DMS 273 treated with DMSO at 0.1 percent for 48 hours (cell line): ENCODE results near the gene KDM4C.
"Not testable (repeated sequence)": the region's sequence is repeated elsewhere in the genome, so short reads cannot be mapped to it uniquely, and the experiment has no call there.

Experiments
- DNase-seq: peaks from one replicate; lab custom pipeline; 2025; lab: John Stamatoyannopoulos, UW

Gene KDM4C

DNA sequence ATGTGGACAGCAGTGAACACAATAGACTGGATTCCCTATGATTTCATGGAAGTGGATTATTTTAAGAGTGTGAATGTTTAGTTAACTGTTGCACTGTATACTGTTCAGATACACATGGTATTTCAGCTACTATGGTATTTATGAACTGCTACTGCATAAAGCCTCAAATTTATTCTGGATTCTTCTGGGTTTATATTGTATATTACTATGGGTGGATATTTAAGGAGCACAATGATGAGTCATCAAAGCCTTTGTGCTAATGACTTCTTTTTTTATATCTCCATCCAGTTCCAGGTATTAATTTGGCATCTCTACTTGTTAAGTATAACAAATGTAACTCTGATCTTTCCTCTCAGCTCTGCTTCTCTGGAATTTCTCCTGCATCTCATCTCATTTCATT is 6.8 kb downstream of the KDM4C start:
- no peak for DNase-seq

DNA sequence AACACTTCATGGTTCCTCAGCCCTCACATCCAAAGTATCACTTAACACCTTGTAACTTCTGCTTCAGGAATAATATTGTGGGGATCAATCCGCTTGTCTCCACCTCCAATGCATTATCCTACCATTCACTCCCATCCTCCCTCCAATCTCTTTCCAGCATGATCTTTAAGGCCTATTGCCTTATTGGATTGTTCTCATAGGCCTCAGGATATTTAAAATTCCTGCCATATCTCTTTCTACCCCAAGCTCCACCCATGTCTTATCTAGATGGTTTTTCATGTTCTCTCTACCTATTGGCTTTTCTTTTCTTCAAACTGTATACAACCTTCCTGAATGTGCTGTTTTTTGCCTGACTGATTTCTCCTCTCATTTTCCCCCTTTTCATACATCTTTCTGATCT is 7.2 kb downstream of the KDM4C start:
- no peak for DNase-seq

DNA sequence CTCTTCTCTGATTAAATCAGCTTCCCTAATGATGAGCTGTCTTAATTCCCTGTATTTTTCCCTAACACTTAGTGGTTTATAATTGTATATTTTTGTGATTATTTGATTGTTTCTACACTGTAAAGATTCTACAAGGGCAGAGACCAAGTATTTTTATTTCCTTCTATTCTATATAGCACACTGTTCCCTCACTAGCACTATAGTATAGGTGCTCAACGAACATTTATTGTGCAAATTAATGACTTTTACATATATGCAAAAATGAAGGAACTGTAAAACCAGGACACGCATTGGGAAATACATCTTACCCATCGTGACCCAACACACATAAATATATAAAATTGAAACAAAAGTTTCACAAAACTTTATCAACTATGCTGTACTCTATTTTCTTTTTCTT is 7.6 kb downstream of the KDM4C start:
- DNase-seq, result no peak

DNA sequence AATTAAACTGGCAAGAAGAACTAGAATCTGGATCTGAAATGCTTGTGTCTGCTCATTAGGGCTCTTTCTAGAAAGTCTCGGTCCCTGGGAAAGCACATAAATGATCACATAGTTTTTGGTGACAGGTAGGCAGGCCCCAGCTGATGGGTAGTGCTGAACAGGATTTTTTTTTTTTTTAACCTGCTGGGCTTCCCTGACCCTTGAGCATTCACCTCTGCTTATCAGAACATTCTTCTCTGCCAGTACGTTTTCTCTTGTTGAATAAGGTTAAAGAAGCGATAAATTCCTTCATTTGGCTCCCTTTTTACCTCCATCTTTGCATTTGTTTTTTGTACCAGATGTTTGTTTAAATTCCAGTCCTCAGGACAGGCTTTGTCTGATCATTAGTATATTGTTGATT is 8.8 kb downstream of the KDM4C start:
- DNase-seq, result no peak

DNA sequence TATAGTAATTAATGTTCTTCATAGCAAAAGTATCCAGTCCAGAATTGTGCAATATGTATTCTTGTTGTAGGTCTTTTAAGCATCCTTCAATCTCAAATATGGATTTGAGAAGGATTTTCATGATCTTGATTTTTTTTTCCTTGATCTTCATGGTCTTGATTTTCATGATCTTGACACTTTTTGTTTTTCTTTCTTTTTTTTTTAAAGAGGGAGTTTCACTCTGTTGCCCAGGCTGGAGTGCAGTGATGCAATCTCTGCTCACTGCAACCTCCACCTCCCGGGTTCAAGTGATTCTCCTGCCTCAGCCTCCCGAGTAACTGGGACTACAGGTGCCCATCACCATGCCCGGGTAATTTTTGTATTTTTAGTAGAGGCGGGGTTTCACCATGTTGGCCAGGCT is 10.8 kb downstream of the KDM4C start:
- DNase-seq, result not testable (repeated sequence)

DNA sequence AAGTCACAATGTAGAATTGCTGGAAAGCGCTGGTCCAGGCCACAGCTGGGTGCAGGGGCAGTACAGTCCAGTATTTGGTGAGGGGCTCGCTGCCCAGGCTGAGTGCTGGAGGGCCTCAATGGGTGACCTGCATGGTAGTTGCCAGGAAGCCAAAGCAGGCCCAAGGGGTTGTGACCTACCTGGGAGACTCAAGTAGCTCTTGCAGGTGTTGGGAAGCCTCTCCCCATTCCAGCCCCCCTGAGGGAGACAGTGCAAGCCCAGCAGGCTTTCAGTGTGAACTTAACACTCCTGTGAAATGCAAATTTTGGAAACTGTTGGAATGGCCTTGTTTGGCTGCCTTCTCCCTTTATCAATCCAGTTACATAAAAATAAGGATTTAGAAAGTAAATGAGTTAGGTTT is 13.9 kb downstream of the KDM4C start:
- DNase-seq, result no peak

DNA sequence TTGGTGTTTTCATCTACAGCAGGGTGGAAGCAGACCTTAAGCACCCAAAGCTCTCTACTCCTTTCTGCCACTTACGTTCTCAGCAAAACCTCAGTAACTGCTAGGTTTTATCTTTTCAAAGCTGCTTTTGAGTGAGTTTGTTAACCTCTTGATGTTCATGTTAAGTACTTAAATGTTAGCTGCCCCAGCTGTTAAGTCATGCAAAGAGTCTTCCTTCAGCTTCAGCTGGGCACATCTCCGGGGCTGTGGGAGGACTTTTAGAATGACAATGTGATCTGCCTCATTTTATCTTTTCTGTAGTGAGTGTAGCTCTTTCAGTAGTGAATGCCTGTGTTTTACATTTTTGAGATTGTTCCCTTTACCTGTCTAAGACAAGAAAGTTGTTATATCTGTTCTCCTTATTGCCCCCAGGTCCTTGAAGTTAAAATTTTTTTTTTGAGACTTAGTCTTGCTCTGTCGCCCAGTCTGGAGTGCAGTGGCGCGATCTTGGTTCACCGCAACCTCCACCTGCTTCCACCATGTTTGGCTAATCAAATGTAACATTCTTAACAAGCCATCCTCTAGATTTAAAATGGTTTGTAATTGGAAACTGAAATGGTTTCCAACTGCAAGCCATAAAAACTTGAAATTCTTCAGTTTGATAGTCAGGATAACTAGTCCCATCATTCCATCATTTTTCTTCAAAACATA is 19.6 kb downstream of the KDM4C start:
- DNase-seq, result no peak

DNA sequence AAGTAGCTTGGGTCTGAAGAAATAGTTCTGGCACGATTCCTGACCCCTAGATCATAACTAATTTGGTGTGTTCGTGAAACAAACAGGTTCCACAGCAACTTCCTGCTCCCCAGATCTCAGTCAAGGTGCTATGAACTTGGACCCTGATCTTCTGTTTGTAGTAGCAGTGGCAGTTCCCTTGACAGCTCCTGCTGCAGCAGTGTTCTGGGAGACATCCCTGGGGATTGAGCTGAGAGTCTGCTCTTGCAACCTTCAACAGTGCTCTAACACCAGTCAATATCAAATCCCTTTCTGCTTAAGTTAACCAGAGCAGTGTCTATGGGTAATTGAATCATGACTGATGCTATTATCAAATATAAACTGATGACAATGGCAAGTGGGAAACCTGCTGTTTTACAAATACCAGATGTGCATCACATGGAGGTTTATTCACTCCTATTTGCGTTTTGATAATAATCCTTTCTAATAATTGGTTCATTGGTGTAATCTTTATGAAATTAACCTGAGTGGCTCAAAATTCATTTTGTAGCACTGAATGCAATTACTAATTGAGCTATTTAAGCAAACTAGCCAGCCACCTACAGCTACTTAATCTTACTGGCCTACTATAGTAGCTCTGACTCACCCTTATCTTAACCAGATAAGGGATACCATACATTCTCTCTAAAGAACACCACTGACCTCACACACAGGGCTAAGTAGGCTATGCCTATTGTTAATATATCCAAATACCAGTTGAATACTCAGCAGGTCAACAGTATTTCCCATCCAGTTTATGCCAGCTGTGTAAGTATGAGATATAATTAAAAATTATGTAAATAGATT is 21.9 kb downstream of the KDM4C start:
- no peak for DNase-seq

- no peak for DNase-seq
Observed at GRCh38 chr9:6780690-6781089, 22.9 kb downstream of the KDM4C start.

GRCh38 chr9:6781476-6781875 is 23.7 kb downstream of the KDM4C start:
- DNase-seq, result no peak

DNA sequence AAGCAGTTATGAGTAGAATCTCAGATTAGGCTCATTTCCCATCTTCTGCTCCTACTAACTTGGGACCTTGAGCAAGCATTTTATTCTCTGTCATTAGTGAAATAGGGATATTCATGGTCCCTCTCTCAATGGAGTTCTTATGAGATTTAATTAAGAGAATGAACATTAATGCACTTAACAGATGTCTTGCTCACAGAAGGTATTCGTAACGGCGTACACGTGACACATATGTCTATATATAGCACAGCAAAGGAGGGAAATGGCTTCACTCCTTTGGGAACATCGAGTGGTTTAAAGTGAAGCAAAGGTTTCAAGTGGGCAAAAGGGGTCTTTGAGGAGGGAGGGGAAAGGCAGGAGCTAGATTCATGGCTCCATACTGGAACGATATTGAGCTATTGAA is 24.6 kb downstream of the KDM4C start:
- DNase-seq, result no peak

- DNase-seq, result no peak
Observed at GRCh38 chr9:6782981-6783380, 25.2 kb downstream of the KDM4C start.

- DNase-seq, result no peak
Observed at GRCh38 chr9:6783753-6784152, 26.0 kb downstream of the KDM4C start.

GRCh38 chr9:6785682-6786081 is 27.9 kb downstream of the KDM4C start:
- no peak for DNase-seq

- no peak for DNase-seq
Observed at GRCh38 chr9:6787793-6788161, 30.0 kb downstream of the KDM4C start.

DNA sequence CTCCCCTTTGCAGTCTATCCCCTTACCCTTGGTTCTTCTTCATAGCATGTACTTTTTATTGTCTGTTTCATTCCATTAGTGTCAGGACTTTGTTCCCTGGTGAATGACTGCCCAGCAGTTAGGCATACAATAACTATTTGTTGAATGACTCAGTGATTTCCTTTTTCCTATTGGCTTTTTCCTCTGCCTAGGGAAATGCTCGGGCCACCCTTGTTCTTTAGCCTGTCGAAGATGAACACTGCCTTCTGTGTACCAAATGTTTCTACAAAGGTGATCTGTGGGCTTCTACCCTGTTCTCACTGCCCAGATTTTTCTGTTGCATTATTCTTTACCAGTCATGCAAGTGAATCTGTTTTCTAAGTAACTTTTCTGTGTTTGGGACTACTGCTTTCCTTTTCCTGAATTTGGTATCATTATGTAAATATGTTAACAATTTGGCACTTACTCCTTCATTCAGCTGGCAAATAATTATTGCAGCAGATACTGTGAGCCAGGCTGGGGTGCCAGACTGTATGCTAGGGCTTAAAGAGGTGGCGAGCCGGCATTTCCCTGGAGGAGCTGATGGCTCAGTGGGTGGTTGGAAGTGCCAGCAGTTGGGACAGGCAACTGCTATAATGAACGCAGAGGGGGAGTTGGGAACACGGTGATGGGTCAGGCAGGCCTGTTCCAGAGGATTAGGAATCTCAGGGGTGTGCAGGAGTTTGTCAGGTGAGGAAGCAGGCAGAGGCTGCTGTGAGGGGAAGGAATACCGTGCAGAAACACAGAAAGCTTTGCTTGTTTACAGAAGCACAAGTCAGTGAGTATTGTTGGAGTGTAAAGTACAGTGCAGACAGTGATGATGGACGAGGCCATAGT is 30.6 kb downstream of the KDM4C start:
- no peak for DNase-seq

DNA sequence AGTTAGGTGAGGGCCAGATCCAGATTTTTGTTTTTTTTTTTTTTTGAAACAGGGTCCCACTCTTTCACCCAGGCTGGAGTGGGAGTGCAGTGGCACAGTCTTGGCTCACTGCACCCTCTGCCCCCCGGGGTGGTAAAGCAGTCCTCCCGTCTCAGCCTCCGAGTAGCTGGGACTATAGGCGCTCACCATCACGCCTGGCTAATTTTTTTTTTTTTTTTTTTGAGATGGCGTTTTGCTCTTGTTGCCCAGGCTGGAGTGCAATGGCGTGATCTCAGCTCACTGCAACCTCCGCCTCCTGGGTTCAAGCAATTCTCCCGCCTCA is 31.2 kb downstream of the KDM4C start:
- DNase-seq, result not testable (repeated sequence)

- no peak for DNase-seq
Observed at GRCh38 chr9:6790866-6791265, 33.1 kb downstream of the KDM4C start.

DNA sequence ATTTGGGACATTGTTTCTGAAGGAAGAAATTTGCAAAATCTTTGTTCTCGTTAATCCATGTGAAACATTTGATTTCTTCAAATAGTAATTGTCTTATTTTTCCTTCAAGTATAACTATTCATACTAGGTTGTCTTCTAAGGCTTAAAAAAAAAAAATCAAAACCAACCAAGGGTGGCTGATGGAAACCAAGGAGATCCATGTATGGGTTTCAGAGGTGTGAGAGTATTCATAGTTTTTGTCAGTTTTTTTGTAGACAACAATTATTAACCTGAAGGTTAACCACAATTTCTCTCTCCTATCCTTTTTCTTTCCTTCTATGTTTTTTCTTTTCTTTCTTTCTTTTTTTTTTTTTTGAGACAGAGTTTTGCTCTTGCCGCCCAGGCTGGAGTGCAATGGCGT is 35.4 kb downstream of the KDM4C start:
- DNase-seq, result no peak

GRCh38 chr9:6794936-6795335 is 37.2 kb downstream of the KDM4C start:
- DNase-seq, result no peak

DNA sequence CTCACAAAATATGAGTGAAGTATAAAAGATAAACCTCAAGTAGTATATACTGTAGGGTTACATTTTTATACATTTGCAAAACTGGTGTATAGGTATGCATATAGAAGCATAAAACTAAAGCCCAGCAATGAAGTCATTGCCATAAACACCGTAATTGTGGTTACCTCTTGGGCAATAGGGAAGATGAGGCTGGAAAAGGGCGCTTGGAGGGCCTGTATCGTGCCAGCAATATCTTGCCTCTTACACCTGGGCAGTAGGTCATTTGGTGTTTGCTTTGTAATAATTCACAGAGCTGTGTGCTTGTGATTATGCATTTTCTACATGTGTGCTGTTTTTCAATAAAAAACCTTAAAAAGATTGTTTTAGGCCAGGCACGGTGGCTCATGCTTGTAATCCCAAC is 45.2 kb downstream of the KDM4C start:
- DNase-seq, result no peak

DNA sequence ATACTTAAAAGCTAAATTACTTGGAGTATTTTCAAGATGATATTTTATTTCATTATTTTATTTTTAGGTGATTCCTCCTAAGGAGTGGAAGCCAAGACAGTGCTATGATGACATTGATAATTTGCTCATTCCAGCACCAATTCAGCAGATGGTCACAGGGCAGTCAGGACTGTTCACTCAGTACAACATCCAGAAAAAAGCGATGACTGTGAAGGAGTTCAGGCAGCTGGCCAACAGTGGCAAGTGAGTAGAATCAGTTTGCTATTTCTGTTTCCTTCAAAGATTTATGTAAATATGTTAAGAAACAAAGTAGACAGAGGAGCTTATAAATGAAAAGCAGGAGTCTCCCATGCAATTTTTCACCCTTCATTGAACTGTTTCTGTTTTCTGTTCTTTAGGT is 47.8 kb downstream of the KDM4C start:
- DNase-seq, result peak; percentile 32

GRCh38 chr9:6806318-6806717 is 48.5 kb downstream of the KDM4C start:
- DNase-seq, result not testable (repeated sequence)
